K562 (cell line): ENCODE measurements around the gene ANTKMT. TPM values are rescaled to one million over a fixed set of nuclear protein-coding genes. Genes with fewer than 3 reads are reported as not detected.

Experiments used
- ATF7 ChIP-seq: fragments of 450-650 bp; IDR thresholded peaks from 2 replicates; pipeline ENCODE4 v1.7.1; 2014; ENCODE audit warnings: mild to moderate bottlenecking, moderate library complexity
- C11orf30 ChIP-seq: fragments of 450-650 bp; IDR thresholded peaks from 2 replicates; pipeline ENCODE4 v1.6.1; 2016; ENCODE audit warnings: low read depth, mild to moderate bottlenecking
- CHCHD3 ChIP-seq: fragments of 250-450 bp; sonication (Bioruptor Pico); IDR thresholded peaks from 2 replicates; pipeline ENCODE4 v2.1.2; 2022; ENCODE audit warnings: mild to moderate bottlenecking
- GATAD2A ChIP-seq: fragments of 450-650 bp; IDR thresholded peaks from 2 replicates; pipeline ENCODE4 v1.6.1; 2017
- HDAC6 ChIP-seq: IDR thresholded peaks from 2 replicates; pipeline ENCODE4 v1.6.1; 2012; ENCODE audit warnings: low read depth, mild to moderate bottlenecking, control low read depth, inconsistent platforms, low read length, moderate library complexity
- KLF1 ChIP-seq: fragments of 450-650 bp; IDR thresholded peaks from 2 replicates; pipeline ENCODE4 v1.6.1; 2016; ENCODE audit warnings: missing genetic modification characterization, missing compliant biosample characterization
- MCM2 ChIP-seq: fragments of 450-650 bp; IDR thresholded peaks from 2 replicates; pipeline ENCODE4 v1.6.1; 2017; ENCODE audit warnings: low read depth, mild to moderate bottlenecking
- MXI1 ChIP-seq: IDR thresholded peaks from 2 replicates; pipeline ENCODE4 v1.6.1; 2011; ENCODE audit warnings: low read depth, mild to moderate bottlenecking, improper control_type of control experiment, low read length
- MYBL2 ChIP-seq, 2 experiments: fragments of 450-650 bp in 1 of 2; sonication (generic) in 1 of 2; formaldehyde crosslinking in 1 of 2; IDR thresholded peaks; 2 replicates each; pipeline versions ENCODE4 v1.6.1 to v1.8.1; 2017 to 2022; ENCODE audit warnings: borderline replicate concordance in 1 of 2, inconsistent platforms in 1 of 2, low read depth in 1 of 2, mild to moderate bottlenecking in 1 of 2, missing genetic modification reagents in 1 of 2, moderate library complexity in 1 of 2
- POLR2B ChIP-seq: fragments of 450-650 bp; IDR thresholded peaks from 2 replicates; pipeline ENCODE4 v1.6.1; 2018; ENCODE audit warnings: low read depth; ENCODE audit not compliant: partially characterized antibody
- SOX6 ChIP-seq: fragments of 450-650 bp; IDR thresholded peaks from 2 replicates; pipeline ENCODE4 v1.6.1; 2014; ENCODE audit warnings: mild to moderate bottlenecking
- TAF15 ChIP-seq: fragments of 200-400 bp; formaldehyde crosslinking; IDR thresholded peaks from 2 replicates; pipeline ENCODE4 v1.6.1; 2017; ENCODE audit warnings: mild to moderate bottlenecking, low read depth, low read length, moderate library complexity
- TAF9B ChIP-seq: fragments of 450-650 bp; IDR thresholded peaks from 2 replicates; pipeline ENCODE4 v1.6.1; 2018; ENCODE audit warnings: mild to moderate bottlenecking; ENCODE audit not compliant: partially characterized antibody
- ZFP30 ChIP-seq: fragments of 250-450 bp; sonication (Bioruptor Pico); IDR thresholded peaks from 2 replicates; pipeline ENCODE4 v1.8.0; 2022; ENCODE audit warnings: moderate library complexity, mild to moderate bottlenecking, inconsistent platforms, borderline replicate concordance
- ZKSCAN1 ChIP-seq: fragments of 150-350 bp; IDR thresholded peaks from 2 replicates; pipeline ENCODE4 v1.6.1; 2016; ENCODE audit warnings: low read depth, low read length
- ZNF316 ChIP-seq: fragments of 450-650 bp; IDR thresholded peaks from 2 replicates; pipeline ENCODE4 v1.6.1; 2016
- ZNF408 ChIP-seq: fragments of 250-450 bp; sonication (Bioruptor Pico); IDR thresholded peaks from 2 replicates; pipeline ENCODE4 v1.4.0; 2020; ENCODE audit warnings: low read depth, mild to moderate bottlenecking, moderate library complexity
- polyA plus RNA-seq, 8 experiments: library from polyadenylated mRNA; depleted of rRNA in 4 of 8; stranded (reverse) in 5 of 8; unstranded in 3 of 8; fragments of >200 nt; fragmentation: Nextera tagmentation in 2 of 8; fragmentation: Illumina TruSeq in 1 of 8; extraction: Ambion mirVana in 2 of 8; extraction: Trizol in 1 of 8; gene quantifications; 2 replicates each; pipeline versions ENCODE4 v1.2.1 to v1.2.3, GENCODE V29; 2011 to 2014; ENCODE audit warnings: inconsistent platforms in 1 of 8, missing spikeins in 1 of 8
- total RNA-seq, 7 experiments: library from RNA; depleted of rRNA in 6 of 7; stranded (reverse); fragments of >200 nt in 6 of 7; fragmentation: Illumina TruSeq in 2 of 7; extraction: Trizol in 2 of 7; gene quantifications; 2 replicates each; pipeline versions ENCODE4 v1.2.1 to v1.2.3, GENCODE V29; 2011 to 2021; ENCODE audit warnings: low replicate concordance in 1 of 7
- TF ChIP-seq, protein P1 (sequence below): fragments of 450-650 bp; IDR thresholded peaks from 2 replicates; pipeline ENCODE4 v1.6.1; 2014; ENCODE audit warnings: low read depth, mild to moderate bottlenecking, moderate library complexity, borderline replicate concordance
- TF ChIP-seq, protein P2 (sequence below): fragments of 450-650 bp; formaldehyde crosslinking; IDR thresholded peaks from 2 replicates; pipeline ENCODE4 v1.4.0; 2020; ENCODE audit warnings: mild to moderate bottlenecking
- TF ChIP-seq, protein P3 (sequence below): sonication (generic); formaldehyde crosslinking; IDR thresholded peaks from 2 replicates; pipeline ENCODE4 v1.8.1; 2023; ENCODE audit warnings: mild to moderate bottlenecking, missing genetic modification reagents, moderate library complexity
- TF ChIP-seq, protein P4 (sequence below): fragments of 250-450 bp; sonication (Bioruptor Pico); IDR thresholded peaks from 2 replicates; pipeline ENCODE4 v1.4.0; 2020; ENCODE audit warnings: mild to moderate bottlenecking, moderate library complexity, borderline replicate concordance

Gene ANTKMT
- total and polyA plus RNA-seq, 9 of the 15 experiments (the other 6 are each of a cell fraction or from before 2014, with no cell fraction given) = 0.58 to 217 (median 19.1) TPM

DNA sequence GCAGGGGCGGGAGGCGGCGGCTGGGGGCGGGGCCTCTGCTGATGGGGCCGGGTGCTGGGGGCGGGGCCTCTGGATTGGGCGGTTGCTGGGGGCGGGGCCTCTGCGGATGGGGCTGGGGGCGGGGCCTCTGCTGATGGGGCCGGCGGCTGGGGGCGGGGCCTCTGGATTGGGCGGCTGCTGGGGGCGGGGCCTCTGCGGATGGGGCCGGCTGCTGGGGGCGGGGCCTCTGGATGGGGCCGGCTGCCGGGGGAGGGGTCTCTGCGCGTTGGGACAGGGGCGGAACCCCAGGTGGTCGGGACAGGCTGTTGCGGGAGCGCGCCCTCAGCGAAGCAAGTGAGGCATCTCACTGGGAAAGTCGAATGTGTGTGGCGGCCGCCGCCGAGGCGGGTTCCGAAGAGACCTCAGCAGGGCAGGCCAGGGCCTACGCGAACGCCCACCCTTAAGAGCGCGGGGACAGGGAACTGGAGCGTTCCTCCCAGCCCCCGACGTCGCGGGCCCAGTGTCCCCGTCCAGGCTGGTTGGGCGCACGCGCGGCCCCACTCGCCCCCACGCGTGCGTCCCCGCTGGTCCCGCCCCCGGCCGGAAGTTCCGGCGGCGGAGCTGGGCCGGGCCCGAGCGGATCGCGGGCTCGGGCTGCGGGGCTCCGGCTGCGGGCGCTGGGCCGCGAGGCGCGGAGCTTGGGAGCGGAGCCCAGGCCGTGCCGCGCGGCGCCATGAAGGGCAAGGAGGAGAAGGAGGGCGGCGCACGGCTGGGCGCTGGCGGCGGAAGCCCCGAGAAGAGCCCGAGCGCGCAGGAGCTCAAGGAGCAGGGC lies 40.9 kb upstream of the ANTKMT start, which contains the start of gene STUB1 (continued):
- TF ChIP-seq ATF7 (peak; percentile 54), CHCHD3 (CRISPR knock-in tag) (no peak), ZNF408 (CRISPR knock-in tag) (no peak), MXI1 (no peak; the same call in 1 of the 2 replicates), ZFP30 (CRISPR knock-in tag) (no peak), MYBL2 (IDR thresholded peaks at IDR 0.05; ENCODE audit: low read depth) (no peak), MYBL2 (CRISPR knock-in tag; IDR thresholded peaks at IDR 0.05; ENCODE audit: borderline replicate concordance) (no peak), ZNF316 (no peak), TAF9B (no peak), KLF1 (tag) (0 out of 2 replicates have a peak, but pooled peaks have one; percentile 23), HDAC6 (no peak), MCM2 (no peak), POLR2B (peak; percentile 38), SOX6 (peak; percentile 31; the same call in 1 of the 2 replicates), ZKSCAN1 (no peak), C11orf30 (no peak), GATAD2A (no peak), TAF15 (no peak)
- TF ChIP-seq, protein P1, sequence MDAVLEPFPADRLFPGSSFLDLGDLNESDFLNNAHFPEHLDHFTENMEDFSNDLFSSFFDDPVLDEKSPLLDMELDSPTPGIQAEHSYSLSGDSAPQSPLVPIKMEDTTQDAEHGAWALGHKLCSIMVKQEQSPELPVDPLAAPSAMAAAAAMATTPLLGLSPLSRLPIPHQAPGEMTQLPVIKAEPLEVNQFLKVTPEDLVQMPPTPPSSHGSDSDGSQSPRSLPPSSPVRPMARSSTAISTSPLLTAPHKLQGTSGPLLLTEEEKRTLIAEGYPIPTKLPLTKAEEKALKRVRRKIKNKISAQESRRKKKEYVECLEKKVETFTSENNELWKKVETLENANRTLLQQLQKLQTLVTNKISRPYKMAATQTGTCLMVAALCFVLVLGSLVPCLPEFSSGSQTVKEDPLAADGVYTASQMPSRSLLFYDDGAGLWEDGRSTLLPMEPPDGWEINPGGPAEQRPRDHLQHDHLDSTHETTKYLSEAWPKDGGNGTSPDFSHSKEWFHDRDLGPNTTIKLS = no peak
- TF ChIP-seq, protein P2, sequence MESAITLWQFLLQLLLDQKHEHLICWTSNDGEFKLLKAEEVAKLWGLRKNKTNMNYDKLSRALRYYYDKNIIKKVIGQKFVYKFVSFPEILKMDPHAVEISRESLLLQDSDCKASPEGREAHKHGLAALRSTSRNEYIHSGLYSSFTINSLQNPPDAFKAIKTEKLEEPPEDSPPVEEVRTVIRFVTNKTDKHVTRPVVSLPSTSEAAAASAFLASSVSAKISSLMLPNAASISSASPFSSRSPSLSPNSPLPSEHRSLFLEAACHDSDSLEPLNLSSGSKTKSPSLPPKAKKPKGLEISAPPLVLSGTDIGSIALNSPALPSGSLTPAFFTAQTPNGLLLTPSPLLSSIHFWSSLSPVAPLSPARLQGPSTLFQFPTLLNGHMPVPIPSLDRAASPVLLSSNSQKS (CRISPR knock-in tag) = no peak
- TF ChIP-seq, protein P3, sequence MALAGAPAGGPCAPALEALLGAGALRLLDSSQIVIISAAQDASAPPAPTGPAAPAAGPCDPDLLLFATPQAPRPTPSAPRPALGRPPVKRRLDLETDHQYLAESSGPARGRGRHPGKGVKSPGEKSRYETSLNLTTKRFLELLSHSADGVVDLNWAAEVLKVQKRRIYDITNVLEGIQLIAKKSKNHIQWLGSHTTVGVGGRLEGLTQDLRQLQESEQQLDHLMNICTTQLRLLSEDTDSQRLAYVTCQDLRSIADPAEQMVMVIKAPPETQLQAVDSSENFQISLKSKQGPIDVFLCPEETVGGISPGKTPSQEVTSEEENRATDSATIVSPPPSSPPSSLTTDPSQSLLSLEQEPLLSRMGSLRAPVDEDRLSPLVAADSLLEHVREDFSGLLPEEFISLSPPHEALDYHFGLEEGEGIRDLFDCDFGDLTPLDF (CRISPR knock-in tag) = no peak
- TF ChIP-seq, protein P4, sequence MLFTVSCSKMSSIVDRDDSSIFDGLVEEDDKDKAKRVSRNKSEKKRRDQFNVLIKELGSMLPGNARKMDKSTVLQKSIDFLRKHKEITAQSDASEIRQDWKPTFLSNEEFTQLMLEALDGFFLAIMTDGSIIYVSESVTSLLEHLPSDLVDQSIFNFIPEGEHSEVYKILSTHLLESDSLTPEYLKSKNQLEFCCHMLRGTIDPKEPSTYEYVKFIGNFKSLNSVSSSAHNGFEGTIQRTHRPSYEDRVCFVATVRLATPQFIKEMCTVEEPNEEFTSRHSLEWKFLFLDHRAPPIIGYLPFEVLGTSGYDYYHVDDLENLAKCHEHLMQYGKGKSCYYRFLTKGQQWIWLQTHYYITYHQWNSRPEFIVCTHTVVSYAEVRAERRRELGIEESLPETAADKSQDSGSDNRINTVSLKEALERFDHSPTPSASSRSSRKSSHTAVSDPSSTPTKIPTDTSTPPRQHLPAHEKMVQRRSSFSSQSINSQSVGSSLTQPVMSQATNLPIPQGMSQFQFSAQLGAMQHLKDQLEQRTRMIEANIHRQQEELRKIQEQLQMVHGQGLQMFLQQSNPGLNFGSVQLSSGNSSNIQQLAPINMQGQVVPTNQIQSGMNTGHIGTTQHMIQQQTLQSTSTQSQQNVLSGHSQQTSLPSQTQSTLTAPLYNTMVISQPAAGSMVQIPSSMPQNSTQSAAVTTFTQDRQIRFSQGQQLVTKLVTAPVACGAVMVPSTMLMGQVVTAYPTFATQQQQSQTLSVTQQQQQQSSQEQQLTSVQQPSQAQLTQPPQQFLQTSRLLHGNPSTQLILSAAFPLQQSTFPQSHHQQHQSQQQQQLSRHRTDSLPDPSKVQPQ = no peak
